WI38 (cell line): ENCODE measurements around the gene ETFB.
"Not testable (repeated sequence)": the region's sequence is repeated elsewhere in the genome, so short reads cannot be mapped to it uniquely, and the experiment has no call there.

Source experiments
- H3K4me3 ChIP-seq: 2 replicates; pipeline ENCODE4 v1.5.1; 2011; ENCODE audit warnings: low read depth, mild to moderate bottlenecking, control low read depth, low read length
- CTCF ChIP-seq: IDR thresholded peaks from 2 replicates; pipeline ENCODE4 v1.5.1; 2012; ENCODE audit warnings: low read depth, mild to moderate bottlenecking, control low read depth, low read length

The ETFB gene

GRCh38 chr19:51365965-51366388 lies at the start of gene ETFB:
TSS of gene ETFB (minus strand) at chr19:51366388. CDS start at chr19:51366326, 62 bp downstream.
- H3K4me3 ChIP-seq, result peak within 1 kb of the TSS; percentile 84

GRCh38 chr19:51415187-51415586 lies 49.0 kb upstream of the ETFB start:
- TF ChIP-seq CTCF, result no peak
- no peak overlapping the region for H3K4me3 ChIP-seq

More at GRCh38 chr19:51365965-51366388, at the start of gene ETFB:
- no peak for TF ChIP-seq CTCF

- TF ChIP-seq CTCF, result no peak
- no peak overlapping the region for H3K4me3 ChIP-seq
These were observed 45.0 kb upstream of the ETFB start for GRCh38 chr19:51410950-51411748.

- H3K4me3 ChIP-seq, result no peak overlapping the region
- peak; percentile 40 for TF ChIP-seq CTCF
These were observed 41.4 kb upstream of the ETFB start for GRCh38 chr19:51407511-51408131.

GRCh38 chr19:51402117-51402516 lies 35.9 kb upstream of the ETFB start:
- no peak overlapping the region for H3K4me3 ChIP-seq
- no peak for TF ChIP-seq CTCF

- H3K4me3 ChIP-seq, result not testable (repeated sequence)
These were observed 33.7 kb upstream of the ETFB start for GRCh38 chr19:51399936-51400335.

GRCh38 chr19:51399231-51399630 lies 33.0 kb upstream of the ETFB start:
- TF ChIP-seq CTCF, result no peak
- no peak overlapping the region for H3K4me3 ChIP-seq
